HepG2 (cell line): ENCODE data around the gene PLXNA1. TPM values are rescaled to one million over a fixed set of nuclear protein-coding genes. Genes with fewer than 3 reads are reported as not detected.

Experiments
- ATAC-seq: fragments of 200-7000 bp; cut with Tn5 transposase; 3 replicates; pipeline ENCODE4 v1.9.1; 2020; ENCODE audit warnings: mild to moderate bottlenecking, moderate library complexity
- BruUV-seq: library from RNA; stranded (reverse); fragments of 400-500 nt; replicated peaks from 2 replicates; lab custom pipeline; 2021; lab: Mats Ljungman, UMichigan
- CTCF ChIA-PET: fragments of 300-600 bp; formaldehyde crosslinking; extraction: SDS; loops from one replicate; lab custom pipeline; 2021; ENCODE audit warnings: low total read pairs, inconsistent platforms, low intra/inter-chr PET ratio; lab: Yijun Ruan, JAX
- POLR2A ChIA-PET: fragments of 350-600 bp; sonication (Branson Sonifier 250); formaldehyde crosslinking; loops from one replicate; lab custom pipeline; 2020; ENCODE audit warnings: antibody characterized with exemption, inconsistent platforms; lab: Yijun Ruan, JAX
- DNase-seq: peaks from one replicate; pipeline ENCODE4 v3.0.0-alpha.2; 2015; ENCODE audit warnings: low spot score
- FAIRE-seq: peaks from 3 replicates; lab custom pipeline; 2011; peaks lifted over from hg19 to GRCh38; lab: Jason Lieb, UNC
- H2AFZ ChIP-seq: one replicate; pipeline ENCODE4 v1.6.1; 2011; ENCODE audit warnings: low read length, inconsistent platforms
- H3K27ac ChIP-seq: fragments of 300-600 bp; 3 replicates; pipeline ENCODE4 v1.8.0; 2011; ENCODE audit warnings: mixed run types, mild to moderate bottlenecking, mixed read lengths, low read length, inconsistent platforms; ENCODE audit not compliant: insufficient read depth; ENCODE audit errors: extremely low read length
- H3K27me3 ChIP-seq, 2 experiments: fragments of 200-600 bp in 1 of 2; 2 replicates in 1 of 2; 3 replicates in 1 of 2; pipeline versions ENCODE4 v1.6.0 to v1.8.0; 2011; ENCODE audit warnings: low read length in 2 of 2, mild to moderate bottlenecking in 2 of 2, moderate library complexity in 2 of 2, inconsistent platforms in 1 of 2; ENCODE audit not compliant: insufficient read depth in 2 of 2, control insufficient read depth in 1 of 2
- H3K36me3 ChIP-seq, 2 experiments: fragments of 200-600 bp in 1 of 2; replicated peaks in 1 of 2; 2 replicates in 1 of 2; 3 replicates in 1 of 2; pipeline versions ENCODE4 v1.5.1 to v1.8.0; 2011; ENCODE audit warnings: low read length in 2 of 2, inconsistent platforms in 1 of 2; ENCODE audit not compliant: insufficient read depth in 2 of 2, control insufficient read depth in 1 of 2
- H3K4me1 ChIP-seq: 2 replicates; pipeline ENCODE4 v1.5.1; 2012; ENCODE audit warnings: low read length, inconsistent platforms; ENCODE audit not compliant: insufficient read depth
- H3K4me2 ChIP-seq: 2 replicates; pipeline ENCODE4 v1.6.0; 2011; ENCODE audit warnings: low read depth, low read length, inconsistent platforms
- H3K4me3 ChIP-seq, 3 experiments: fragments of 200-600 bp in 1 of 3; sonication (generic), shearing (Covaris generic) in 1 of 3; replicated peaks in 1 of 3; 2 replicates each; pipeline ENCODE4 v1.5.1; 2011 to 2016; ENCODE audit warnings: low read length in 3 of 3, inconsistent platforms in 2 of 3, low read depth in 2 of 3, mild to moderate bottlenecking in 2 of 3, control low read depth in 1 of 3, mixed read lengths in 1 of 3; ENCODE audit not compliant: insufficient read depth in 1 of 3
- H3K79me2 ChIP-seq: one replicate; pipeline ENCODE4 v1.6.1; 2011; ENCODE audit warnings: low read length, inconsistent platforms; ENCODE audit not compliant: insufficient read depth
- H3K9ac ChIP-seq: 2 replicates; pipeline ENCODE4 v1.6.0; 2011; ENCODE audit warnings: mild to moderate bottlenecking, low read depth, low read length, inconsistent platforms; ENCODE audit not compliant: insufficient read depth
- H3K9me3 ChIP-seq: 2 replicates; pipeline ENCODE4 v1.5.1; 2012; ENCODE audit warnings: mild to moderate bottlenecking, low read length
- H4K20me1 ChIP-seq: 2 replicates; pipeline ENCODE4 v1.6.0; 2011; ENCODE audit warnings: inconsistent platforms, mild to moderate bottlenecking, low read length, moderate library complexity; ENCODE audit not compliant: insufficient read depth
- BCLAF1 ChIP-seq: fragments of 450-650 bp; IDR thresholded peaks from 2 replicates; pipeline ENCODE4 v1.6.1; 2017; ENCODE audit warnings: mild to moderate bottlenecking
- SIX1 ChIP-seq: sonication (generic); formaldehyde crosslinking; IDR thresholded peaks from 2 replicates; pipeline ENCODE4 v1.4.0; 2020; ENCODE audit warnings: missing genetic modification reagents, borderline replicate concordance
- SNAPC2 ChIP-seq: sonication (generic); formaldehyde crosslinking; IDR thresholded peaks from 2 replicates; pipeline ENCODE4 v1.8.1; 2022; ENCODE audit warnings: mild to moderate bottlenecking, missing genetic modification reagents
- ZBED4 ChIP-seq: sonication (generic); formaldehyde crosslinking; IDR thresholded peaks from 2 replicates; pipeline ENCODE4 v1.4.0; 2020; ENCODE audit warnings: missing genetic modification reagents, borderline replicate concordance
- ZBTB33 ChIP-seq: sonication (generic); formaldehyde crosslinking; IDR thresholded peaks from 2 replicates; pipeline ENCODE4 v1.4.0; 2020; ENCODE audit warnings: missing genetic modification reagents
- WGBS: methylation state at CpG from one replicate; pipeline ENCODE4 v1.1.6; 2017; ENCODE audit warnings: low lambda C conversion rate; 5-methylcytosine and 5-hydroxymethylcytosine counted together
- in situ Hi-C: cut with HindIII; loops from 2 replicates; pipeline ENCODE4 v1.10.0; 2017; ENCODE audit warnings: low pct_unique_long_range_greater_than_20kb; ENCODE audit not compliant: extremely low pct_ligation_motif_present
- intact Hi-C: fragments of 100-400 bp; cut with micrococcal nuclease; formaldehyde crosslinking; loops from one replicate; pipeline ENCODE4 v1.10.0; 2022; ENCODE audit not compliant: unreplicated experiment
- polyA plus RNA-seq, 8 experiments: library from polyadenylated mRNA; depleted of rRNA in 3 of 8; stranded (reverse) in 7 of 8; unstranded in 1 of 8; fragments of >200 nt; fragmentation: Illumina TruSeq in 4 of 8; extraction: Trizol in 4 of 8; gene quantifications; 2 replicates each; pipeline versions ENCODE4 v1.2.1 to v1.2.3, GENCODE V29; 2011 to 2016; ENCODE audit warnings: low read depth in 4 of 8, missing spikeins in 1 of 8, mixed read lengths in 1 of 8; ENCODE audit not compliant: insufficient read depth in 1 of 8
- total RNA-seq, 5 experiments: library from RNA; depleted of rRNA; stranded (reverse); fragments of >200 nt; fragmentation: Illumina TruSeq; extraction: Trizol; gene quantifications; 2 replicates each; pipeline ENCODE4 v1.2.3, GENCODE V29; 2016; ENCODE audit warnings: low read depth in 1 of 5

The PLXNA1 gene
- total and polyA plus RNA-seq, 2 of the 13 experiments (the other 11 are each of a cell fraction or from before 2014, with no cell fraction given), result 16.6 to 18.2 TPM

- TF ChIP-seq ZBED4, result no peak
These were observed 21.6 kb upstream of the PLXNA1 start (continued) for GRCh38 chr3:126961191-126961790.

- ATAC-seq, result no peak
- H3K4me2 ChIP-seq, result no peak overlapping the region
- no peaks in the 10 kb centered on the region for H3K27me3 ChIP-seq
- H3K27ac ChIP-seq, result no peak overlapping the region
- no peak for FAIRE-seq
- TF ChIP-seq SIX1 (CRISPR knock-in tag) (no peak), ZBTB33 (CRISPR knock-in tag) (peak; percentile 24; the same call in 1 of the 2 replicates), SNAPC2 (CRISPR knock-in tag) (no peak), BCLAF1 (no peak)
- intact Hi-C loops (no loop called here), in situ Hi-C loops (loop anchor here (5.0 kb wide), 1 partner anchor 210 kb away; no protein-coding TSS in a partner anchor)
- H4K20me1 ChIP-seq, result no peaks in the 10 kb centered on the region
- no peaks in the 10 kb centered on the region for H3K9me3 ChIP-seq
- ChIA-PET POLR2A (no interaction called here), CTCF (no interaction called here)
- 0 out of 5 replicates have a peak, but pooled peaks cover 0 to 2% of the 10 kb centered on the region in 2 experiments for H3K36me3 ChIP-seq
- WGBS, result 95% methylated on average over 7 of the region's 11 CpGs
- H2AFZ ChIP-seq, result no peak overlapping the region
- H3K4me3 ChIP-seq, result no peak overlapping the region
- H3K9ac ChIP-seq, result no peak overlapping the region
- DNase-seq, result no peak
- H3K79me2 ChIP-seq, result no peaks in the 10 kb centered on the region
- peaks cover 30% of the 10 kb centered on the region for H3K4me1 ChIP-seq
- no TSS peak for BruUV-seq
These were observed 21.0 kb upstream of the PLXNA1 start for GRCh38 chr3:126961791-126962461.
